GM21576 (cell line): ENCODE measurements around the gene KIZ.
"Not testable (repeated sequence)": the region's sequence is repeated elsewhere in the genome, so short reads cannot be mapped to it uniquely, and the experiment has no call there.

Source experiments
- ATAC-seq: cut with Tn5 transposase; IDR thresholded peaks from one replicate; pipeline ENCODE4 v1.9.1; 2021; ENCODE audit warnings: mild to moderate bottlenecking, moderate library complexity; ENCODE audit not compliant: unreplicated experiment

The KIZ gene

GRCh38 chr20:21136015-21136732, 10.3 kb downstream of the KIZ start:
- no peak for ATAC-seq

GRCh38 chr20:21137078-21137477, 11.2 kb downstream of the KIZ start:
- no peak for ATAC-seq

- ATAC-seq = no peak
These were observed 14.1 kb downstream of the KIZ start for GRCh38 chr20:21139881-21140566.

- ATAC-seq = no peak
These were observed 15.9 kb downstream of the KIZ start for GRCh38 chr20:21141825-21142224.

GRCh38 chr20:21143194-21143890, 17.5 kb downstream of the KIZ start:
- no peak for ATAC-seq

GRCh38 chr20:21145424-21145823, 19.5 kb downstream of the KIZ start:
- ATAC-seq = no peak

GRCh38 chr20:21146215-21146614, 20.3 kb downstream of the KIZ start:
- no peak for ATAC-seq

GRCh38 chr20:21147593-21147992, 21.7 kb downstream of the KIZ start:
- no peak for ATAC-seq

GRCh38 chr20:21149344-21149743, 23.5 kb downstream of the KIZ start:
- ATAC-seq = no peak

- ATAC-seq = no peak
These were observed 25.9 kb downstream of the KIZ start for GRCh38 chr20:21151791-21152190.

GRCh38 chr20:21154692-21155091, 28.8 kb downstream of the KIZ start:
- ATAC-seq = no peak

- ATAC-seq = no peak
These were observed 29.4 kb downstream of the KIZ start for GRCh38 chr20:21155268-21155667.

GRCh38 chr20:21156266-21156665, 30.4 kb downstream of the KIZ start:
- no peak for ATAC-seq

GRCh38 chr20:21157006-21157405, 31.1 kb downstream of the KIZ start:
- no peak for ATAC-seq

GRCh38 chr20:21159658-21160380, 33.9 kb downstream of the KIZ start:
- ATAC-seq = no peak

- no peak for ATAC-seq
These were observed 36.0 kb downstream of the KIZ start for GRCh38 chr20:21161926-21162325.

- ATAC-seq = no peak
These were observed 36.7 kb downstream of the KIZ start for GRCh38 chr20:21162631-21163030.

GRCh38 chr20:21166801-21167200, 40.9 kb downstream of the KIZ start:
- ATAC-seq = no peak

- ATAC-seq = no peak
These were observed 41.4 kb downstream of the KIZ start for GRCh38 chr20:21167261-21167660.

- not testable (repeated sequence) for ATAC-seq
These were observed 42.2 kb downstream of the KIZ start for GRCh38 chr20:21168061-21168460.

GRCh38 chr20:21172626-21173025, 46.7 kb downstream of the KIZ start:
- ATAC-seq = no peak
